Chondrocyte (in vitro differentiated cells): ENCODE data around the gene COPG2. TPM values are rescaled to one million over a fixed set of nuclear protein-coding genes. Genes with fewer than 3 reads are reported as not detected.
A peak's percentile ranks its signal among the peaks of the same experiment; 100 is the strongest.

ENCODE experiments used
- DNase-seq: peaks from one replicate; pipeline ENCODE4 v3.0.0; 2021; ENCODE audit warnings: mixed read lengths, low spot score
- H3K27ac Mint-ChIP-seq: one replicate; pipeline ENCODE4 v1.8.0; 2021; ENCODE audit warnings: mild to moderate bottlenecking, moderate library complexity, mixed read lengths; ENCODE audit not compliant: unreplicated experiment
- H3K27me3 Mint-ChIP-seq: 2 replicates; pipeline ENCODE4 v1.8.0; 2021; ENCODE audit warnings: low read depth, mixed read lengths
- H3K36me3 Mint-ChIP-seq: 2 replicates; pipeline ENCODE4 v1.8.0; 2021; ENCODE audit warnings: low read depth, mixed read lengths
- H3K4me1 Mint-ChIP-seq: 2 replicates; pipeline ENCODE4 v1.8.0; 2021; ENCODE audit warnings: low read depth, mild to moderate bottlenecking, mixed read lengths
- H3K4me3 Mint-ChIP-seq: one replicate; pipeline ENCODE4 v1.8.0; 2021; ENCODE audit warnings: mild to moderate bottlenecking, moderate library complexity, mixed read lengths; ENCODE audit not compliant: unreplicated experiment
- H3K9me3 Mint-ChIP-seq: 2 replicates; pipeline ENCODE4 v1.8.0; 2021; ENCODE audit warnings: low read depth, mixed read lengths
- total RNA-seq: library from RNA; stranded (reverse); gene quantifications from 3 replicates; pipeline ENCODE4 v1.2.1, GENCODE V29; 2021
- TF ChIP-seq, protein P1 (sequence below): fragments of 200-600 bp; sonication (generic); IDR thresholded peaks from 2 replicates; pipeline ENCODE4 v1.5.0; 2021; ENCODE audit warnings: antibody characterized with exemption, mild to moderate bottlenecking, moderate library complexity

COPG2 gene
- total RNA-seq, 1 donor from 2014 or later = 24.1 TPM

DNA sequence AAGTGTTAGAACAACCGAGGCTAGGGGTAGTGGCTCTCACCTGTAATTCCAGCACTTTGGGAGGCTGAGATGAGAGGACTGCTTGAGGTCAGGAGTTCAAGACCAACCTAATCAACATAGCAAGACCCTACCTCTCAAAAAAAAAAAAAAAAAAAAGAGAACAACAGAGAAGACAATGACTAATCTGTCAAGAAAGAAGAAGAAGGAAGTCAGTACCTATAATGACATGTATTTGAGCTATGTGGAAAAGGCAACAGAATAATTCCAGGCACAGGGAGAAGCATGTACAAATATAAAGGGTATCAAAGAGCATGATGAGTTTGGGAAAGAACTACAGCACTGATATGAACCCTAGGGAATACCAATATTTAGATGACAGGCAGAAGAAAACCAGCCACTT, 27.5 kb downstream of the COPG2 start:
- Mint-ChIP-seq H3K9me3 (peaks cover 14% of the 10 kb centered on the region), H3K27me3 (no peaks in the 10 kb centered on the region), H3K36me3 (peaks cover 38% of the 10 kb centered on the region)

DNA sequence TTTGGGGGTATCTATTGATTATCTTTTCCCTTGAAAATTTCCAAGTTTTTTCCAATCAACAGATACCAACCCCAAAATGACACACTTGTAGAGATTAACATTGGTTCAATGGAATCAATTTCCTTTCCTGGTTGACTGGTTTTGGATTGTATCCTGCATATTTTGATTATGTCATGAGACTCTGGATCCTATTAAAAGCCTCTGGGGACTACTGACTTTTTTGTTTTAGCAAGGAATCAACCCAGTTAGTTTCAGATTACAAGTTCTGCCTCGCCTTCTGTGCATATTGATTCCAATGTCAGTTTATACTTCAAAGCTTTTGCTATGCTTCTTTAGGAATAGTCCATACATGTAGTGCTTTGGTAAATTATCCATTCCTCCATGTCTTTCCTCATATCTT, 29.2 kb downstream of the COPG2 start:
- no peak for DNase-seq
- Mint-ChIP-seq H3K4me1 (no peaks in the 10 kb centered on the region), H3K9me3 (peaks cover 24% of the 10 kb centered on the region), H3K4me3 (no peak overlapping the region), H3K27me3 (no peaks in the 10 kb centered on the region), H3K27ac (no peak overlapping the region), H3K36me3 (peaks cover 34% of the 10 kb centered on the region)
- TF ChIP-seq, protein P1, sequence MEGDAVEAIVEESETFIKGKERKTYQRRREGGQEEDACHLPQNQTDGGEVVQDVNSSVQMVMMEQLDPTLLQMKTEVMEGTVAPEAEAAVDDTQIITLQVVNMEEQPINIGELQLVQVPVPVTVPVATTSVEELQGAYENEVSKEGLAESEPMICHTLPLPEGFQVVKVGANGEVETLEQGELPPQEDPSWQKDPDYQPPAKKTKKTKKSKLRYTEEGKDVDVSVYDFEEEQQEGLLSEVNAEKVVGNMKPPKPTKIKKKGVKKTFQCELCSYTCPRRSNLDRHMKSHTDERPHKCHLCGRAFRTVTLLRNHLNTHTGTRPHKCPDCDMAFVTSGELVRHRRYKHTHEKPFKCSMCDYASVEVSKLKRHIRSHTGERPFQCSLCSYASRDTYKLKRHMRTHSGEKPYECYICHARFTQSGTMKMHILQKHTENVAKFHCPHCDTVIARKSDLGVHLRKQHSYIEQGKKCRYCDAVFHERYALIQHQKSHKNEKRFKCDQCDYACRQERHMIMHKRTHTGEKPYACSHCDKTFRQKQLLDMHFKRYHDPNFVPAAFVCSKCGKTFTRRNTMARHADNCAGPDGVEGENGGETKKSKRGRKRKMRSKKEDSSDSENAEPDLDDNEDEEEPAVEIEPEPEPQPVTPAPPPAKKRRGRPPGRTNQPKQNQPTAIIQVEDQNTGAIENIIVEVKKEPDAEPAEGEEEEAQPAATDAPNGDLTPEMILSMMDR = no peak

More for the DNA sequence above, 27.5 kb downstream of the COPG2 start:
- no peak for DNase-seq
- H3K4me3 Mint-ChIP-seq = no peak overlapping the region
- H3K27ac Mint-ChIP-seq = no peak overlapping the region
- TF ChIP-seq, protein P1 = no peak
- H3K4me1 Mint-ChIP-seq = no peaks in the 10 kb centered on the region

DNA sequence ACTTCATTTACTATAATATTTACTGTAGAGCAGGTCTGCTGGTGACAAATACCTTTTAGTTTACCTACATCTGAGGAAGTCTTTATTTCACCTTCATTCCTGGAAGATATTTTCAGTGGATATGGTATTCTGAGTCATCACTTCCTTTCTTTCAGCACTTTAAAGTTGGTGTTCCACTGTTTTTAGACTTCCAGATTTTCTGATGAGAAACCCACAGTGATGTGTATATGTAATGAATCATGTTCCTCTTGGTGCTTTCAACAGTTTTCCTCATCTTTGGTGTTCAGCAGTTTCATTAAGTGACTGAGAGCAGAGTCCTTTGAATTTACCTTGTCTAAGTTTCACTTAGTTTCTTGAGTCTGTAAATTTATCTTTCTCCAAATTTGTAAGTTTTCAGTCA, 36.4 kb downstream of the COPG2 start:
- peak overlapping the region; percentile 49 for H3K27ac Mint-ChIP-seq
- peaks cover 11% of the 10 kb centered on the region for H3K4me1 Mint-ChIP-seq
- DNase-seq = no peak
- no peaks in the 10 kb centered on the region for H3K27me3 Mint-ChIP-seq
- peaks cover 32% of the 10 kb centered on the region for H3K9me3 Mint-ChIP-seq
- TF ChIP-seq, protein P1 = no peak
- no peak overlapping the region for H3K4me3 Mint-ChIP-seq
- peaks cover 15% of the 10 kb centered on the region for H3K36me3 Mint-ChIP-seq

DNA sequence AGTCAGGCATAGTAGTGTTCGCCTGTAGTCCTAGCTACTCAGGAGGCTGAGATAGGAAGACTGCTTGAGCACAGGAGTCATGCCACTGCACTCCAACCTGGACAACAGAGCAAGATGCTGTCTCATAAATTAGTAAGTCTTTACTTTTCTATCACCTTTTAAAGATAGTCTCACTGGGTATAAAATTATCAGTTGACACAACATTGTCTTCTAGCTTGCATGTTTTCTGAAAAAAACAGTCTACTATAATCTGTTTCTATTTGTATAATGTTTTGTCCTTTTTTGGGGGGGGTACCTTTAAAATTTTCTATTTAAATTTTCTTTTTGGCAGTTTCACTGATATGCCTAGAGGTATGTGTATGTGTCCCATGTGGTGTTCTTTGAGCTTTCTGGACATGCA, 39.6 kb downstream of the COPG2 start:
- no peak overlapping the region for H3K4me3 Mint-ChIP-seq

DNA sequence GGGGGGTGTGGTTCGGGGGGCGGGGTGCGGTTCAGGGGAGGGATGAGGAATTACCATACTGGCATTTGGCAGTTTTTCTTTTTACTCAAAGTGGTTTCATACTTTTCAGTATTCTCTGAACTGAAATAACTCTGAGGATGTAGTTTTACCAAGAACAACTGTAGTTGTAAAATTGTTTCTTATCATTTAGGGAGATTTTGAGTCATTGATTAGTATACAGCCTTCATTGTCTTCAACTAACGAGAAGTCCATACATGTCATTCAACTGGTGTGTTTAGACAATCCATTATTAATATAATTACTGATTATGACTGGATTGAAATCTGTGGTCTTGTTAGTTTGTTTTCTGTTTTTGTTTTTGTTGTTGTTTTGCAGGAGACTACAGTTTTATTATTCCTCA, 40.8 kb downstream of the COPG2 start:
- Mint-ChIP-seq H3K4me3 (no peak overlapping the region), H3K4me1 (peaks cover 9% of the 10 kb centered on the region), H3K9me3 (peaks cover 26% of the 10 kb centered on the region), H3K36me3 (peaks cover 13% of the 10 kb centered on the region), H3K27ac (no peak overlapping the region), H3K27me3 (no peaks in the 10 kb centered on the region)
- TF ChIP-seq, protein P1 = no peak
- no peak for DNase-seq

More for the DNA sequence above, 39.6 kb downstream of the COPG2 start:
- no peak overlapping the region for H3K27ac Mint-ChIP-seq
- no peak for DNase-seq
- H3K4me1 Mint-ChIP-seq = peaks cover 11% of the 10 kb centered on the region
- H3K27me3 Mint-ChIP-seq = no peaks in the 10 kb centered on the region
- peaks cover 13% of the 10 kb centered on the region for H3K36me3 Mint-ChIP-seq
- H3K9me3 Mint-ChIP-seq = peaks cover 26% of the 10 kb centered on the region
- TF ChIP-seq, protein P1 = no peak
